HG03196 (cell line): ENCODE measurements around the gene HAAO.

Source experiments
- ATAC-seq: cut with Tn5 transposase; IDR thresholded peaks from one replicate; pipeline ENCODE4 v1.9.1; 2021; ENCODE audit not compliant: unreplicated experiment

The HAAO gene

DNA sequence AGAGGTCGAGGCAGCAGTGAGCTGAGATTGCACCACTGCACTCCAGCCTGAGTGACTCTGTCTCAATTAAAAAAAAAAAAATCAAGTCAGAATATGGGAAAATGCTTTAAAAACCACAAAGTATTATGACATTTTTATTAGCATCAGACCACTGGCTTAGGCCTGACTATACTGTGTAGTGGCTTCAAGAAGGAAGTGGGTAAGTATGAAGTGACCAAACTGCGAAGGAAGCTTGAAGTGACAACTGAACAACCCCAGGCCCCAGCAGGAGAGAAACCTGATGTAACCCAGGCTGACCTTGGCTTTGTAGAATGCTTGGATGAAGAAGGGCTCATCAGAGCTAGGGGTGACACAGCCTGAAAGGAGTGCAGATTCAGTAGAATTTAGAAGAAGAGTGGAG, 21.4 kb upstream of the HAAO start:
- no peak for ATAC-seq

- no peak for ATAC-seq
These were observed 20.6 kb upstream of the HAAO start for GRCh38 chr2:42812899-42813479.

DNA sequence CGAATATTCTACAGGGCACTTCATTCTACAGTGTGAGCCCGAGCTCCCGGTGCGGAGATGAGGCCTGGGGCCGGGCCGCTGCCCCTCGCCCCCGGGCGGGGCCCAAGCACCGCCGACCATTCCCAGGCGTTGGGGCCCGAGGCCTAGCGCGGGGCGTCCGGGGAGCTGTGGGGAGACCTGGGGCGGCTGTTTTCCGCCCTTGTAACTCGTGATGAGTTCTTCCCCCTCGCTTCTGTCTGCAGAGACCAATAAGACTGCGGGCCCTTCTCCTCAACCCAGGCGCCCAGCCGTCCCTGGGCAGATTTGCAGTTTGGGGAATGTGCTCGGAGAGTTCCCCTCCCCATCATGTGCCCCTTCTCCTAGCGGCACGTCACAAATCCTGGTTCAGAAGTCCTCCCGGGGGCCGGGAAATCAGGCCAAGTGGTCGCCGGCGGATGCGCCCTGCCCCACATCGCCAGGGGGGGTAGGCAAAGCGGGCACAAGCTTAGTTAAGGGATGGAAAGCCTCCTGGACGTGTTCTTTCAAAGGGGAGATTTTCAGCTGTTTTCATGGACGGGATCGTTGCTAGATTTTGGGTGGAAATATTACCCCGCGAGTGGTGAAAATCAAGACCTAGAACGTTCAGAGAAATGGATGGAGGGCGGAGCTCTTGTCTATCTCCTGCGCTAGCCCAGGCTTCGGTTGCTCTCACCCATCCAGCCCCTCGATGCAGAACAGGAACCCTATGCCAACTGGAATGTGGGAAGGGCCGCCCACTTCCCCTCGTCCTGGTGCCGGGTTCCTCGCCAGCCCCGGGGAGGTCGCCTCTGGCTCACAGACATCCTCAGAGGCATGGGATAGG, 18.8 kb upstream of the HAAO start:
- peak; percentile 15 for ATAC-seq

DNA sequence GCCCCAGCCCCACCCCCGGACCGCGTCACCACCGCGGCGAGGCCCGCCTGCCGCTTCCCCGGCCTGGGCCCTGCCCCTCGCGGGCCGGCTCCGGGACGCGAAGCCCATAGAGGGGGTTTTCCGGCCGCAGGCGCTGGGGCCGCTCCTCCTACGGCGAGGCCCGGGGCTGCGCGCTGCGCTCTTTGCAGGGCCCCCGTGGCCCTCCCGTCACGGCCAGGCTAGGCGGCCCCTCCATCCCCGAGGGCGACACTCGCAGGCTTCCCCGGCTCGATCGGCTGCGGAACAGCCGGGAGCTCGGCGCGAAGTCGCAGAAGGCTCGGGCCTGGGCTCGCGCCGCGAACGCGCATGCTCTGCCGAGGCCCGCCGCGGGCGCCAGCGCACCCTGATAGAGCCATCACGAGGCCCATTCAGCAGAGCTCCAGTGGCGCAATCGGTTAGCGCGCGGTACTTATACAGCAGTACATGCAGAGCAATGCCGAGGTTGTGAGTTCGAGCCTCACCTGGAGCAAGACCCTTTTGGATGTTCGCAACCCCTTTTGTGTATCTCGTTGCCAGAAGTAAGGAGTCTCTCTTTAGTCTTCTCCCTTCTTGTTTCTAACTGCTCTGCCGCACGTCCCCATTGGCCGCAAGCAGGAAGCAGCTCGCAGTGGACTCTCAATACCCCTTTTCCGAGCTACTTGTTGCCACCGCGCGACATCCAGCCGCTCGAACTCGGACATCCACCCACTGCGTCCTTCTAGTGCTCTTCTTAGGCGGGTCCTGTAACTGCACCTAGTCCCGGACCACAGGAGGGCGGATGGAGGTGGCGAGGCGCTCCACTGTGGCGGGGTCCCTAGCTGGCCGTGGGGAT, 18.0 kb upstream of the HAAO start:
- ATAC-seq: peak; percentile 70

DNA sequence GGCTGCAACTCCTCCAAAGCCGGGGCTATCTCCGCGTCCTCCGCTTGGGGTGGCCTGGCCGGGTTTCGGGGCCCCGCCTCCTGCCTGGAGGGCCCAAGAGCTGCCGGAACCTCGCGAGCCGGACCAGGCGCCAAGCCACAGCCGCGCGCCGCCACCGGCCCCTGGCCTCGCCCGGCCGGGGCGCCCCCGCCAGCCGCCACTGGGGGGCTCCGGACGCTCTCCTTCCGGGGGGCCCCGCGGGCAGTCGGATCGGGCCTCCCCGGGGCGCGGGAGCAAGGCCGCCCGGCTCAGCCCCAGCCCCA, 17.4 kb upstream of the HAAO start:
- no peak for ATAC-seq

- no peak for ATAC-seq
These were observed 16.9 kb upstream of the HAAO start for GRCh38 chr2:42809131-42809818.

DNA sequence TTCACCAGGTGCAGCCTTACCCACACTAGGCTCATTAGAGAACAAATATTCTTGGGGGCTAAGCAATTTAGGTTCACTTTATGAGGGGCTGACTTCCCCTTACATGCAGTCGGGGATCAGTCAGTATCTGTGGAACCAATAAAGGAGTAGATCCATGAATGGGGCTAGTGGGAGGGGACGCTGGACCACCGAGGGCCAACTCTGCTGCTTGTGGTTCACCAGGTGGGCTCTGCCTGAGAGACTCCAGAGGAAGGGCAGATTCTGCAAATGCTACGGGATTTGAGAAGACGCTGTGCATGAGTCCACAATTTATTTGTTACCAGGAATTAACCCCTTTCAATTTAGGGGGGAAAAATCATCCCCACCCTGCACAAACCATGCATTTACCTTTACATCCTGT, 15.9 kb upstream of the HAAO start:
- no peak for ATAC-seq

DNA sequence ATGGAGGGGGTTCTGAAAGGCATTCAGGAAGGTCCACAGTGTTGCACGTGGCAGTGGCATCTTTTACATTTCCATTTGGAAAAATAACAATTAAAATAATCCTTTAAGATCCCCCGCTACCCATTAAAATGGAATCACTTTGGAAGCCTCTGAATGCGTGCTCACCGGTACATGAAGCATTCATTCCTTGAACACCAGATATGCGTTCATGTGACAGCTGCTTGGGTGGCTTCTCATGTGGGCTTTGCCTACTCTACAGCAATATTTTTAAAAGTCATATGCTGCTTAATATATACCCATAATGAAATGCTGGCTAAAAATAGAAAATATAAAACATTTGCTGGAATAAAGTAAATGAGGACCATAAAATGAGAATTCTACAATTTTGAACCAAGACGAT, 14.4 kb upstream of the HAAO start:
- ATAC-seq: no peak

GRCh38 chr2:42804891-42805290, 12.5 kb upstream of the HAAO start:
- ATAC-seq: no peak

GRCh38 chr2:42804338-42804737, 12.0 kb upstream of the HAAO start:
- no peak for ATAC-seq

DNA sequence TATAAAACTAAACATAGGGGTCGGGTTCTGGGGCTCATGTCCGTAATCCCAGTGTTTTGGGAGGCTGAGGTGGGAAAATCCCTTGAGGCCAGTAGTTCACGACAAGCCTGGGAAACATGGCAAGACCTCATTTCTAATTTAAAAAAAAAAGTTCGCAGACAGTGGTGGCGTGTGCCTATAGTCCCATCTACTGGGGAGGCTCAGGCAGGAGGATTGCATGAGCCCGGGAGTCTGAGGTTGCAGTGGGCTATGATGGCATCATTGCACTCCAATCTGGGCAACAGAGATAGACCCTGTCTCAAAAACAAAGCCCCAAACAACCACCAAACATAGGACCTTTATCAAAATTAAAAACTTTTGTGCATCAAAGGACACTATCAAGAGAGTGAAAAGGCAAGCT, 9.8 kb upstream of the HAAO start:
- no peak for ATAC-seq

DNA sequence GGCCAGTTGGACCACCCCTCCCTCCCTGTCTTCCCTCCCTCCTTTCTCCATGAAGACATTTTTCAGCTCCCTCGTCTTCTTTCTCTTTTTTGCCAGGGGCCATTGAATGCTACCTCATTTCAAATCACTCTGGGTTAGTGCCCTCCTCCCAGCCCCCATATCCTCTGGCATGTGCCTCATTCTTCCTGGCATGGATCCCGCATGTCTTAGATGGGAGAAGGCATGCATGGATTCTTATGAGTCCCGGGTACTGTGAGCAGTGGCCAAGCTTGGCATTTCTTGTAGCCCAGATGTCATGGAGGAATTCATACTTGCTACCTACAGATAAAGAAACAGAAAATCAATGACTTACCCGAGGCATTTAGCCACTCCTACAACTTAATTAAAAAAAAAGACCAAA, 9.0 kb upstream of the HAAO start:
- ATAC-seq: no peak

DNA sequence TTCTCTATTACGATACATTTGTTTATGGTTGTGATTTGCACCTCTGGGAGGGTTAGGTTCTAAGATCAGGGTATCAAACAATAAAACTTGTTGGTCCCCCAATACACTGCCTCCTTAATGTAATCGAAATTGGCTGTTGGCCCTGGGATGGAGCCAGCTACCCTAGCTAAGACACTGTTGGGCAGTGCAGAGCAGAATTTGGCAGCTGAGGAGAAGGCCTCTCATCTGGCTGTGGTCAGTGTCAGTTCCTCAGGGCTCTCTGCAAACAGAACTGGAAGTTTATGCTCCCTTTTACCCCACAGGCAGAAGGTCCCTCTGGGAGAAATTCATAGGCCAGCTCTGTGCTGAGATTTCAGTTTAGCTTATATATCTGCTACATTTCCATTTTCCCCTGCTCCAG, 8.6 kb upstream of the HAAO start:
- ATAC-seq: no peak

GRCh38 chr2:42800461-42800962, 8.1 kb upstream of the HAAO start:
- ATAC-seq: no peak

- no peak for ATAC-seq
These were observed 7.5 kb upstream of the HAAO start for GRCh38 chr2:42799881-42800280.

- no peak for ATAC-seq
These were observed 4.9 kb upstream of the HAAO start for GRCh38 chr2:42797281-42797680.

DNA sequence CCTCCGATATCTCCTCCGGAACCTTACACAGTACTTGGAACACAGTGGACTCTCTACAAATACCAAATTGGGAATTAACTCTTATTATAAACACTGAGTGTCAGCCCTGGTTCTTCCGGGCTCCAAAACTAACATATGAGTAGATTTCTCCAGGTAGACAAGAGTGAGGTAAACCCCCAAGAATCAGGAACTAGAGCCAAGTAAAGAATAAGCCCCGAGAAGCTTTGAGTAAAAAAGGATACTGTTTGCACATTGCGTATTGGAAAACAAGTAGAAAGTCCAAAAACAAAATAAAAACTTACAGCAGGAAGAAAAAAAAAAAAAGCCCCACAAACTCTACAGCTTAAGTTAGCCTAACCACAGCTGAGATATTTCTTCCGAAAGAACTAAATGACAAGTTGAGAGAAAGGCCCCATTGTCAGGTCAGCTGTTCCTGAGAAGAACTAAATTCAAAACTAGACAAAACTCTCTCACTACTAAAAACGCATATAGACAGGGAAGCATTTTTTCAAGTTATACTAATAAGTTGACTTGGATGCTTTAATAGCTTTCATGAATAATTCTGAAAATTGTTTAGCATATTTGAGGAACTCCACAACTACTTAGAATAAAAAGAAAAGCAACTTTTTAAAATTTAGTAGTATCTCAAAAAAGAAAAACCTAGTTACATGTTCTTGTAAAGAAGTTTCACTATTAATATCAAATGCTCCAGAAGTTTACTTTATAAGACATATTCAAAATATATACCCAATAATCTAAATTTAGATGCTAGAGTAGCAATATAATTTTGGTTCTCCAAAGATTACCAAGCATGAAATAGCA, 4.3 kb upstream of the HAAO start:
- ATAC-seq: no peak

- ATAC-seq: peak; percentile 38
These were observed 3.5 kb upstream of the HAAO start for GRCh38 chr2:42795841-42796301.

GRCh38 chr2:42795275-42795674, 2.9 kb upstream of the HAAO start:
- ATAC-seq: no peak

GRCh38 chr2:42794271-42795046, 2.1 kb upstream of the HAAO start:
- ATAC-seq: no peak
